RKO (cell line): ENCODE data around the gene DNAJC10.
A peak's percentile ranks its signal among the peaks of the same experiment; 100 is the strongest.

ENCODE experiments used
- DNase-seq: peaks from one replicate; pipeline ENCODE4 v3.0.0-alpha.2; 2016; ENCODE audit warnings: low spot score

Gene DNAJC10

GRCh38 chr2:182784777-182785176 is 68.7 kb downstream of the DNAJC10 start:
- peak; percentile 68 for DNase-seq

- DNase-seq = no peak
Measured at GRCh38 chr2:182792441-182792840, 76.4 kb downstream of the DNAJC10 start.

- no peak for DNase-seq
Measured at GRCh38 chr2:182798736-182799135, 82.7 kb downstream of the DNAJC10 start.

GRCh38 chr2:182804128-182804527 is 88.1 kb downstream of the DNAJC10 start:
- DNase-seq = no peak

- DNase-seq = no peak
Measured at GRCh38 chr2:182807319-182807718, 91.3 kb downstream of the DNAJC10 start.

GRCh38 chr2:182810087-182810486 is 94.0 kb downstream of the DNAJC10 start:
- no peak for DNase-seq

GRCh38 chr2:182814380-182814779 is 98.3 kb downstream of the DNAJC10 start:
- DNase-seq = no peak

DNA sequence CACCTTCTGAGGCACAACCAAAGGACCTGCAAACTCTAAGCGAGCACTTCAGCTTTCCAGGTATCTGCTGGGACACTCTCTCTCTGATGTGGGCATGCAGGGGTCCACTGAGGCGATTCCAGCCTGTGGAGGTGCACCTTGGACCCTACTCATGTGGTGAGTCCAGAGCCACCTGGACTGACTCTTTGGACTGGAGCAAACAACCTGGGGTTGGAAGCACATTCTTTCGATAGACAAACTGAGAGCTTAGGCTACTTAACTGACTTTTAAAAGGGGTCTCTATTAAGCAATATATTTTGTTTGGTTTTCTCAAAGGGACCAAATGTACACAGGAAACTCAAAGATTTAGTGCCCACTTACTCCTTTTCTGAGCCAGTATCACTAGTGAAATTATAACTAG is 98.7 kb downstream of the DNAJC10 start:
- DNase-seq = no peak

- DNase-seq = no peak
Measured at GRCh38 chr2:182816866-182817265, 100.8 kb downstream of the DNAJC10 start.

GRCh38 chr2:182817558-182817957 is 101.5 kb downstream of the DNAJC10 start:
- DNase-seq = no peak

DNA sequence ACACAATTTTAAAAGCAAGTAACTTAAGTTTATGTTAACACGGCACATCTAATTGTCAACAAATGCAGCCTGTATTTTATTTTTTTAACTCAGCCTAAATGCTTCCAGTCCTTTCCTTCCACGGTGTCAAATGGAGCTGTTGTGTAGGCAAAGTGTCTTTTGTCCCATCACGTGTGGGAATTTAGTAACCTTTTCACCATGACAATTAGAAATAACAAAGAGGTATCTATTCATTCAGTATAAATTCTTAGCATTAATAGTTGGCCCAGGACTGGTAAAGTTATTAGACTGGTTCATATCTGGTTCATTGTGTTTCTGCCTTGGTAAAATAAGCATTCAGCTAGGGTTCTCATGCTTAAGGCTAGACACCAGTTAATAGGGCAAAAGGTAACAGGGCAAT is 102.4 kb downstream of the DNAJC10 start:
- DNase-seq = no peak

GRCh38 chr2:182818925-182819324 is 102.9 kb downstream of the DNAJC10 start:
- DNase-seq = no peak

DNA sequence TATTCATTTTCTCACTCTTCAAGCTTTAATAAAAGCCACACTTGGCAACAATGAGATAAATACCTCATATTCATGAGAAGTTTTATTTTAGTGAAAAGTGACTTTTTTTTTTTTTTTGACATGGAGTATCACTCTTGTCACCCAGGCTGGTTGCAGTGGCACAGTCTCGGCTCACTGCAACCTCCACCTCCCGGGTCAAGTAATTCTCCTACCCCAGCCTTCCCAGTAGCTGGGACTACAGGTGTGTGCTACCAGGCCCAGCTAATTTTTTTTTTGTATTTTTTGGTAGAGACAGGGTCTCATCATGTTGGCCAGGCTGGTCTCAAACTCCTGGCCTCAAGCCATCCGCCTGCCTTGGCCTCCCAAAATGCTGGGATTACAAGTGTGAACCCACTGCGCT is 103.4 kb downstream of the DNAJC10 start:
- DNase-seq = no peak

DNA sequence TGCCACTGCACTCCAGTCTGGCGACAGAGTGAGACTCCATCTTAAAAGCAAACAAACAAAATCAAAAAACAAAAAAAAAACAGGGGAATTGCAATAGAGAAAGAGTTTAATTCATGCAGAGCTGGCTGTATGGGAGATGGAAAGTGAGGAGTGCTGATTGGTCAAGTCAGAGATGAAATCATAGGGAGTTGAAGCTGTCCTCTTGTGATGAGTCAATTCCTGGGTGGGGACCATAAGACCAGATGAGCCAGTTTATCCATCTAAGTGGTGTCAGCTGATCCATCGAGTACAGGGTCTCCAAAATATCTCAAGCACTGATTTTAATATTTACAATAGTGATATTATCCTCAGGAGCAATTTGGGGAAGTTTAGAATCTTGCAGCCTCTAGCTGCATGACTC is 105.1 kb downstream of the DNAJC10 start:
- peak; percentile 23 for DNase-seq

DNA sequence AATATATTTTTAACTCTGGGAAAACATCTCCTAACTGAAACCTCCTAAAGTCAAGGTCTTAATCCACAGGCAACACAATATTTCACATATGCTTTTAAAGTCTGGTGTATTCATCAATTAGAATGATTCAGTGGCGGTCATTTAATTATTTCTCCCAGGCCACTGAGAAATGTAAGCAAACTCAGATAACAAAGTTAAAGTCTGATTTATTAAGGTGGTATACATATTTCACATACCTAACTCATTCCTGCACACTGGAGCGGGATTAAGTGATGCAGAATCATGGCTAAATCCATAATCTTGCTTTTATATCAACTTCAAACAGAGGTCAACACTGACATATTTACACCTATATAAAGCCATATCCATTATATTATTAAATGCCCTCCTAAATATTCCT is 106.7 kb downstream of the DNAJC10 start:
- DNase-seq = no peak

DNA sequence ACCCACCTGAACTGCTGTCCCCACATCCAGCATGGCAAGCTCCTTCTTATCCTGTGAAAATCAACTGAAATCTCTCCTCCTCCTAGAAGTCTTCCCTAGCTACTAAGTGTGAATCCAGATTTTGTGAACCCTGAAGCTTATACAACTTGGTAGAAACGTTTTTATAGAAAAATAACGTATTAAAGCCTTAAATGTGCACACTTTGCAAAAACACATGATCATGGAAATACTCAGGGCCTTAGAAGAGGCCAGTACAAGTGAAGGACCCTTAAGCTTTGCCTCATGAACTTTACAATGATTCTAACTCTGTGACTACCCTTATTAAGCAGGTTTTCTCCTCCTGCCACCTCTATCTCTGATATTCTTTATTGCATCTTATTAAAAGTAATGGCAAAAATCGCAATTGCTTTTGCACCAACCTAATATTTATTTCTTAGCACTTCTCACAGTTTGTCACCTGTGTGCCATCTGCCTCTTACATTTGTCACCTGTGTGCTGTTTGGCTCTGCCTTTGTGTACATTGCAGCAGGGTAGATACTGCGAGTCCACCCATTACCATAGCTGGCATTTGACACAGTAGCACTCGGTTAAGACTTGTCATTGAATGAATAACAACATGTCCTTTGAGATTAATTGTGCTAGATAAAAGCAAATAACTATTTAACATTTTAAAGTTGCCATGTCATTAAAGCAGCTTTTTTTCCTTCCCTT is 108.2 kb downstream of the DNAJC10 start:
- no peak for DNase-seq

GRCh38 chr2:182824767-182825158 is 108.7 kb downstream of the DNAJC10 start:
- no peak for DNase-seq

DNA sequence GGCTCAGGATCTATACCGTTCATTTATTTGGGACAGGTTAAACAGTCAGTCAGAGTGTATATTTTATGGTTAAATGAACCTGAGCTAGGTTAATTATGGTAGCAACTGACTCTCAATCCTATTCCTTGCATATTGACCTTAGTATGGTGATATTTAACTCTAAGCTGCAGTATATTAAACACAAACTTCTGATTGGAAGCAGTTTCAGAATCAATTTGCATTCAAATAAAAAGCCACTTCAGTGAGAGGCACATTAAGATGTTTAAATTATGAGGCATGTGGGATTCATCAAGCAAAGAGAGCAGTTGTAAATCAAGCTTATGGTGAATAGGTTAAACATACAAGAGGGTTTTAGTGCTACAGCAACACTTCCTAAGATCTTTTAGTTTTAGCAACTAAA is 110.0 kb downstream of the DNAJC10 start:
- DNase-seq = no peak

DNA sequence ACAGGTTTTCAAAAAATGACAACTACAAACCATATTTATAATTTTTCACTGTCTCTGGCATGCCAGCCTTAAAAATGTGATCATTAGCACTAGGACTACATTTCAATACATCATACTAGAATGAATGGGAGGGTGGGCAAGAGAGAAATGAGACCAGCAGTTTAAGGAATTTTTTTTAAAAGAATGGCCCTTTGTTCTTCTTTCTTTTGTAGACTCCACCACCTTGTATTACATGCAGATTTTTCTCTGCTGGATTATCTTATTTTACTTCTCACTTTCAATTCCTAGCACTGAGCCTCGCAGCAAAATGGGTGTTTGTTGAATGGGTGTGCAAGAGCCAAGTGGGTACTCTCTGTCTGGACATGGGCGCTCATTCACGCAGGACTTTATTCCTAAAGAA is 110.4 kb downstream of the DNAJC10 start:
- no peak for DNase-seq

GRCh38 chr2:182827182-182827879 is 111.3 kb downstream of the DNAJC10 start:
- no peak for DNase-seq

GRCh38 chr2:182831101-182831500 is 115.0 kb downstream of the DNAJC10 start:
- DNase-seq = no peak

DNA sequence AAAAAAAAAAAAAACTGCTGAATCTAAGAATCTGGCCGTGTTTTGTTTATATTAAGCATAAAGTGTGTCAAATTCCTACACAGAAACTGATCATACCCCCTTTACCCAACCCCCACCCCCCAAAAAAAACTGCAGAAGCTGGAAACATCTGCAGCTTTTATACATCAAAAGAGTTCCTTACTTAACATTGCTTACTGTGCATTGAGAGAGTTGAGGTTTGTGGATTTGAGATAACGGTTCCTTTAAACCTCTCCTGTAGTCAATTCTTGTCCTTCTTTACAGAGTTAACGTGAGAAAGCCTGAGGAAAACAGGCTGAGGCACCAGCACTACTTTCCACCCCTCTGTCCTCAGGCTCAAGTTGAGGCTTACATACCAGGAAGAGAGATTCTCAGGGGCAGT is 115.9 kb downstream of the DNAJC10 start:
- DNase-seq = no peak

DNA sequence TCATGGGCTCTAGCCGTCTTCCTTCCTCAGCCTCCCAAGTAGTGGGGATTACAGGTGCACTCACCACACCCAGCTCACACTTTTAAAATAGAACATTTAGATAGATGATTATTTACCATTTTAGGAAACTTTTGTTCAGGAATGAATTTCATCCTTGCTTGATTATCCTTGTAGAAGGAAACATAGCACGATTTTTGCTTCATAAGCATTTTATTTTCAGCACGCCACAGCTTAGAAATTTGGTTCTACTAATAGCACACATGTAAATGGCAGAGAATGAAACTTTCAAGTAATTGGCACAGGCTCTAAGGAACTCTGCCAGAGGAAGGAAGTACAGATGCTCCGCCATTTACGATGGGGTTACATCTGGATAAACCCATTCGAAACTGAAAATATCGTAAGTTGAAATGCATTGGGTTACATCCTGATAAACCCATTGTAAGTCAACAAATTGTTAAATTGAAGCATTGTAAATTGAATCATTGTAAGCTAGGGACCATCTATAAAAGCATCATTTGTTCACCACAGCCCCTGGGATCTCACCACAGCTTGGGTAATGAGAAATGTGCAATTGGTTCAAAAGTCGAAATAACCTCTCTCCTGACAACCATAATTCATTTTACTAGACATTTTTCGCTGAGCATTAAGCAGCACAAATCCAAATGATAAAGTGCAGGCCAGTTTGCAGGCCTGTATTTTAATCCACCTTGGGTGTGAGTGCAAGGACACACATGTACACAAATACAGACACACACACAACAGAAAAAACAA is 117.2 kb downstream of the DNAJC10 start:
- no peak for DNase-seq
